Pons (tissue), 1 donor: Measurements from ENCODE around the gene DVL1.
A peak's percentile ranks its signal among the peaks of the same experiment; 100 is the strongest.

ENCODE experiments used
- DNase-seq: peaks from one replicate; pipeline ENCODE4 v3.0.0-alpha.2; 2016; ENCODE audit warnings: low spot score

Gene DVL1

DNA sequence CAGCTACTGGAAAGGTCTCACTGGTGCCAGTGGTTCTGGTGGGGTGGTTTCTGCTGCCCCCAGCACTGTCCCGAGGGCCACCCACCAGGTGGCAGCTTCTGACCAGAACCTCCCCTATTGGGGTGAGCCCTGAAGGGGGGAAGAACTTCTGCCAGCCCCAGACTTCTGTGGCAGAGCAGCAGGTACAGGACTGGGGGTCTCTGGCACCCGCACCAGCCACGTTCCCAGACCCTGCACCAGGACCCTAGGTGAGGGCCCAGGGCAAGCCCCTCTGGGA is 39.2 kb downstream of the DVL1 start:
- DNase-seq: no peak

- no peak for DNase-seq
These were observed 39.7 kb downstream of the DVL1 start for GRCh38 chr1:1309251-1310108.

GRCh38 chr1:1308756-1309250 is 40.4 kb downstream of the DVL1 start:
- DNase-seq: no peak

DNA sequence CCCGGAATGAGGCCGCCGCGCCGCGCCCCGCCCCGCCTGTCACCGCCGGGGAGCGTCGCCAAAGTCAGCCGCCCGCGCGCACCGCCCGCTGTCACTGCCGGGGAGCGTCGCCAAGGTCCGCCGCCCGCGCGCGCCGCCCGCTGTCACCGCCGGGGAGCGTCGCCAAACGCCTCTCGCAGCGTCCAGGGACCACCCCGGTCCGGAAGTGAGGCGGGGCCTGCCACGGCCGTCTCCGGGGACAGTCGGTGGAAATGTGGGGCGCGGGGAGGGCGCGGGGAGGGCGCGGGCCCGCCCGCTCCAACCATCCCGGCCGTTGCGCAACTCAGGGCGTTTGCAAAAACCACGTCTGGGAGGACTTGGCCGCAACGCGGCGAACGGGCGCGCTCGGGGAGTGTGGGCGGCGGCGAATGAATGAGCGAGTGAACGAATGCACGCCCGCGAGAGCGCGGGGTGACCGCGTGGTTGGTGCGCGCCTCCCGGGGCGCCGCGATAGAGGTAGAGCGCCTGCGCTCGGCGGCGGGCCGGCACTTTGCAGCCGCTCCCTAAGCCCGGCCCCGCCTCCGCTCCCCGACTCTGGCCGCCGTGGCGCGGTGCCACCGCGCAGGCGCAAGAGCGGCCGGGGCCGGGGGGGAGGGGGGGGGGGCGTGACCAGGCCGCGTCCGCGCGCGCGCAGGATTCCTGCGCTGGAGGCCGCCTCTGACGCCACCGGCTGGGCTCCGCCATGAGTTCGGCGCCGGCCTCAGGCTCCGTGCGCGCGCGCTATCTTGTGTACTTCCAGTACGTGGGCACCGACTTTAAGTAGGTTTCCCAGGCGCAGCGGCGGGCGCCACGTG is 41.1 kb downstream of the DVL1 start, which contains the start of the genes ACAP3 and PUSL1:
TSS of gene ACAP3 (minus strand) at position 8 of the 833 bp plus-strand sequence. CDS start 115 bp downstream, outside the sequence.
TSS of gene PUSL1 (plus strand) at position 675 of the 833 bp plus-strand sequence. CDS start at position 722, 47 bp downstream.
- DNase-seq: peak; percentile 82

DNA sequence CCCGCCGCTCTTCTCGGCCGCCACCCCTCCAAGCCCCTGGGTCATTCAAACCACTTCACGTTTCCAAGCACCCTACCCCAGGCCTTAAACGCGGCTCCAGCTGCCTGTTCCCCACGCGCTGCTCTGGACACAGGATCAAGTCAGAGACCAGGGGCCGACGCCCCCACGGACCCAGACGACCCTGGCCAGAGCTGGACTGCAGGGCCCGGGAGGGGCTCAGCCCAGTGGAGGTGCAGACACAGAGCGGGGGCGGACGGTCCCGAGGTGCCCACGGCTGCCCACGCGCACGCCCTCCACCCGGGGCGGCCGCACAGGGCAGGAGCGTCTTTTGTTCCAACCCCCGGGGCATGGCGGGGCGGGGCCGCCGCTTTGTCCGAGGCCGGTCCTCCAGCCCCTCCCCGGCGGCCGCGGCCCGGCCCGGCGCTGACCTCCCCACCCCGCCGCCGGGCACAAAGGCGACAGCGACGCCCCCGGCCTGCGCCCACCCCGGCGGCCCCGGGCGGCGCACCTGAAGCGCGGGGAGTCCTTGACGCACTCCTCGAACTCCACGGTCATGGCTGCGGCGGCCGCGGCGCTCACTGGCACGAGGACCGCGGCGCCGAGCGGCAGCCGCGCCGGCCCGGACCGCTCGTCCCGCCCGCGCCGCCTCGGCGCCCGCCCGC is 41.8 kb downstream of the DVL1 start:
- no peak for DNase-seq

- DNase-seq: peak; percentile 29
These were observed 42.5 kb downstream of the DVL1 start for GRCh38 chr1:1306661-1307260.

GRCh38 chr1:1306070-1306660 is 43.1 kb downstream of the DVL1 start:
- no peak for DNase-seq

GRCh38 chr1:1305300-1306069 is 43.7 kb downstream of the DVL1 start:
- peak; percentile 42 for DNase-seq

- peak; percentile 92 for DNase-seq
These were observed 44.6 kb downstream of the DVL1 start for GRCh38 chr1:1304331-1305299.

GRCh38 chr1:1303736-1304135 is 45.5 kb downstream of the DVL1 start:
- no peak for DNase-seq

GRCh38 chr1:1302951-1303509 is 46.2 kb downstream of the DVL1 start:
- DNase-seq: no peak

GRCh38 chr1:1302006-1302430 is 47.2 kb downstream of the DVL1 start:
- DNase-seq: no peak

GRCh38 chr1:1300352-1300739 is 48.9 kb downstream of the DVL1 start:
- no peak for DNase-seq

DNA sequence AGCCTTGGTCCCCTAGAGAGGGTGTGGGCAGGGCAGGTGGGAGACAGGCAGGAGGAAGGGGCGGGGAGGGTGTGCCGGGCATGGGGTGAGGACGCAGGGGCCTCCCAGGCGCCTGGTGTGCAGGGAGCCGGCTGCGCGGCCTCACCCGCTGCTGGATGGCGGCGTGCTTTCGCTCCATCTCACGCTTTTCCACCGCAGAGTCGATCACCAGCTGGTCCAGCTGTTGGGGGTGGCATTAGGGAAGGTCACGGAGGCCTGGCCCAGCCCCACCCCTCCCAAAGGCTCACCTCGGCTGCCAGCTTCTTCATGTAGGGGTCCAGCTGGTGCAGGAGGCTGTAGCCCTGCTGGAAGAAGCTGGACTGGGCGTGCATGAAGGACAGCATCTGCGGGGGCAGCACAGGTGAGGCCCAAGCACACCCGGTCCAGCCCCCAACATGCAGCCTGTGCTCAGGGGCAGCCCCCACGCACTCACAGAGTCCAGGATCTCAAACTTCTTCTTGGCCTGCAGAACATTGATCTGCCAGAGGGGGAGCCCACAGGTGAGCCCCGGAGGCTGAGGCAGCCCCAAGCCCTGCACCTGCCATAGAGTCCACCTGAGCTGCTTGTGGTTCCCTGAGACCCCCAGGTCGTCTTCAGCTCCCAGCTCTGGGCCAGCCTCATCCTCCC is 49.4 kb downstream of the DVL1 start:
- DNase-seq: no peak

GRCh38 chr1:1298861-1299685 is 50.1 kb downstream of the DVL1 start:
- peak; percentile 95 for DNase-seq

GRCh38 chr1:1297802-1298424 is 51.3 kb downstream of the DVL1 start:
- no peak for DNase-seq
